Uterus (tissue), 2 donors: ENCODE measurements around the gene HIRIP3.
"Not testable (repeated sequence)": the region's sequence is repeated elsewhere in the genome, so short reads cannot be mapped to it uniquely, and the experiment has no call there.

Experiments
- CTCF ChIP-seq, 4 experiments: fragments of 200-600 bp in 2 of 4; fragments of 450-650 bp in 2 of 4; sonication (generic) in 2 of 4; IDR thresholded peaks; one replicate each; pipeline ENCODE4 v1.5.1; 2016 to 2019; ENCODE audit warnings: antibody characterized with exemption in 4 of 4, mild to moderate bottlenecking in 2 of 4, moderate library complexity in 1 of 4
- POLR2A ChIP-seq, 2 donors: fragments of 450-650 bp; IDR thresholded peaks; one replicate each; pipeline ENCODE4 v1.6.1; 2016; ENCODE audit warnings: antibody characterized with exemption in 2 of 2, mild to moderate bottlenecking in 1 of 2, moderate library complexity in 1 of 2

DNA sequence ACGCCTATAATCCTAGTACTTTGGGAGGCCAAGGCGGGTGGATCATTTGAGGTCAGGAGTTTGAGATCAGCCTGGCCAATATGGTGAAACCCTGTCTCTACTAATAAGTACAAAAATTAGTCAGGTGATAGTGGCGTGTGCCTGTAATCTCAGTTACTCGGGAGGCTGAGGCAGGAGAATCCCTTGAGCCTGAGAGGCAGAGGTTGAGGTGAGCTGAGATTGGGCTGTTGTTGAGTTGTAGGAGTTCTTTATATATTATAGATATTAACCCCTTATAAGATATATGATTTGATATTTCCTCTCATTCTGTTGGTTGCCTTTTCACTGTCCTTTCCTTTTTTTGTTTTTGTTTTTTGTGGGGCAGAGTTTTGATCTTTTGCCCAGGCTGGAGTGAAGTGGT, 35.6 kb downstream of the HIRIP3 start:
- TF ChIP-seq CTCF, POLR2A (IDR thresholded peaks at IDR 0.05): not testable (repeated sequence)
